SIG-M5 (cell line): ENCODE data around the gene MTHFSD.

Experiments used
- DNase-seq: peaks from one replicate; lab custom pipeline; 2025; lab: John Stamatoyannopoulos, UW

Gene MTHFSD

DNA sequence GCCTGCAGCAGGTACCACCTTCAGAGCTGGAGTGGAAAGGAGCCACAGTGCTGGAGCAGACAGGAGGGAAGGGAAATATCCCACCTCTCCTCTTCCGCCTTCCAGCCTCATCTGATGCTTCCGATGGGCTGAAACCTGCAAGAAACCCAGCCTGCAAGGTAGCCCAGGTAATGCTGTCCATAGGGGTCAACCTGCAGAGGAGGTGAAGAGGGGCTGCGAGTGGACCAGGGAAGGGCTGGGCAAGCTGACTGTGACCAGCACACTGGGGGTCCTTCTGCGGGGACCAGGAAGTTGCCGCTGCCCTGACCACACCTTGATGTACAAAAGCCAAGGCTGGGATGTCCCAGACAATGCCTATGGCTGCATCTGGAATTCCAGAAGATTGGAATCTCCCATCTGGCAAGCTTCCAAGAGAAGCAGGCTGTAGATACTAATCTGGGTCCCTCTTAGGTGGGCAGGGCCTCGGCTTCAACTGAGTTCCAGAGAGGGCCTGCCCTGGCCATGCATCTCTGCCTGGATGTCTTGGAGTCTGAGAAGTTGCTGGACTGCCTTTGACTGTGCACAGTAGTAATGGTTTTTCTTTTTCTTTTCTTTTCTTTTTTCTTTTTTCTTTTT lies 29.1 kb upstream of the MTHFSD start:
- DNase-seq, result no peak

DNA sequence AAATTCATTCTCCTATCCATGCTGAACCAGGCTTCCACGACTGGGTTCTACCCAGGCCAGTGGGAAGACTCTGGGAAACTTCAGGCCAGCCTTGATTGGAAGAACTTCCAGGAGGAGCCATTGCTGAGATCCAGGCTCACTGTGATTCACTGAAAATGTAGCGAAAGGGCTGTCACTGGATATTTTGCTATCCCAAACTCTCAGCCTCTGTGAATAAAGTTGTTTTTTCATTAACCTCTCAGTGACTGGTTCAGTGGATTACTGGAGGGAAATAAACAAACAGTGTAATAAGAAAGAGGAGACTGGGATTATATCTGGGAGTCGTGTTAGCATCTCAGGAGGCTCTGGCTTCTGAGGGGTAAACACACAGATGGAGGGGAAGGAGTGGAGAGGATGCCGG lies 26.4 kb upstream of the MTHFSD start:
- no peak for DNase-seq

DNA sequence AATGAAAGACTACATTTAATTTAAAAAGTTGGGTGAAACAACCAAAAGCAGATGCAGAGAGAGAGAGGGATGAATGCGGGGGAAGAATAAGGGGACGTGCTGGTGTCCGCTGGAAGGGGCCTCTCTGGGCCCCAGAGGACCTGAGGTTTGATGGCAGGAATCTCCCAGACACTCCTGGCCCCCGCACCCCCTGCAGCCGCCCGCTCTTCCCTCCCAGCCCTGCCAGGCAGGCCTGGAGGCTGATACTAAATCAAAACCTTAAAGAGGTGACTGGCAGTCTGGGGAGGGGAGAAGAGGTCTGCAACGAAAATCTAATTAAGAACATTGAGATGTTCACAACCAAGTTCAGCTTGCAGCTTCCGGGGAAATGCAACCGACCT lies 25.7 kb upstream of the MTHFSD start:
- no peak for DNase-seq

DNA sequence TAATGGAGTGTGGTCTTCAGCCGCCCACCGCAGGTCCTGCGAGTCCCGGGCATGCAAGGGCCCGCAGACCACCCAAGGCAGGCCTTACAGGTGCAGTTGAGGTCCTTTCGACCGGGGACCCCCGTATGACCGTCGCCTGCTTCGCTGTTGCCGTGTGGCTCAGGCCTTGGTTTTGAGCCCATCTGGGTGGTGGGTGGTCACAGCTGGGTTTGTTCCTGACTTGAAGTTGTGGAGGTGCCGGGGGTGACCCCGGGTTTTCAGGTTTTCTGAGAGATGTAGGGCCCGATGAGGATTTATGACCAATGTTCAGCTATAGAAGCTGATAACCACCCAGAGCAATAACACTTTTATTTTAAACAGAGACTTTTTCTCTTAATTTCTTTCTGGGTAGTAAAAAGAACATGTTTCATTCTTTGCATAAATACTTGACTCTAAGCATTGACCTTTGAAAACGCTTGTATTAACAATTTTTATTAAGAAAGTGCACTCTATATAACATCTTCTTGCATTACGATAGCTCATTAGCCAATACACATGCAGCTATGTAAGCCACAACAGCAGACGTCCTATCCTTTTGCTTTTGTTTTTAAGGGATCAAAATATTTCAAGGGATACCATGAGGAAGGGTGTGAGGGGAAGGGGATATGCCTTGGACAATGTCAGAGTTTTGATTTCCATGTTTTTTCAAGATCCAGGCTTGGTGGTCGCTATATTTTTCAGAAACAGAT lies 25.2 kb upstream of the MTHFSD start:
- DNase-seq, result no peak

DNA sequence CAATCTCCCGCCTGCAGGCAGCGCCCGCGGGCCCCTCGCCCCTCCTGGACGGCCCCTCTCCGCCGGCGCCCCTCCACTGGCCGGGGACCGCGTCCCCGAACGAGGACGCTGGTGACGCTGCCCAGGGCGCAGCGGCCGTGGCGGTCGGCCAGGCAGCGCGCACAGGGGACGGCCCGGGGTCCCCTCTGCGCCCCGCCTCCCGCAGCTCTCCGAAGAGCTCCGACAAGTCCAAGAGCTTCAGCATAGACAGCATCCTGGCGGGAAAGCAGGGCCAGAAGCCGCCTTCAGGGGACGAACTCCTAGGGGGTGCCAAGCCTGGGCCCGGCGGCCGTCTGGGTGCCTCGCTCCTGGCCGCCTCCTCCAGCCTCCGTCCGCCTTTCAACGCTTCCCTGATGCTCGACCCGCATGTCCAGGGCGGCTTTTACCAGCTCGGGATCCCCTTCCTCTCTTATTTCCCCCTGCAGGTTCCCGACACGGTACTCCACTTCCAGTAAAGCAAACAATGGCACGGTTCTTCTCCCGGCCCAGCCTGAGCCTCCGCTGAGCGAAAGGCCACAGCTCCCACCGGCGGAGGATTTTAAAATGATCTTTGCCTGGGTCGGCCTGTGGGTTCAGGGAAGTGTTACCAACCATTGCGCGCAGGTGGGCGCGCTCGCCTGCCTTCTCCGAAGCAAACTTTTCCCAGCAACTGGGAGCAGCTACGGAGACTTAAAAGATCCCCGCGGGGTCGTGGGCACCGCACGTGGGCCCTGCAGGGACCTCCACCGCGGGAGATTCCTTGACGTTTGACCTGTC lies 24.4 kb upstream of the MTHFSD start:
- no peak for DNase-seq

DNA sequence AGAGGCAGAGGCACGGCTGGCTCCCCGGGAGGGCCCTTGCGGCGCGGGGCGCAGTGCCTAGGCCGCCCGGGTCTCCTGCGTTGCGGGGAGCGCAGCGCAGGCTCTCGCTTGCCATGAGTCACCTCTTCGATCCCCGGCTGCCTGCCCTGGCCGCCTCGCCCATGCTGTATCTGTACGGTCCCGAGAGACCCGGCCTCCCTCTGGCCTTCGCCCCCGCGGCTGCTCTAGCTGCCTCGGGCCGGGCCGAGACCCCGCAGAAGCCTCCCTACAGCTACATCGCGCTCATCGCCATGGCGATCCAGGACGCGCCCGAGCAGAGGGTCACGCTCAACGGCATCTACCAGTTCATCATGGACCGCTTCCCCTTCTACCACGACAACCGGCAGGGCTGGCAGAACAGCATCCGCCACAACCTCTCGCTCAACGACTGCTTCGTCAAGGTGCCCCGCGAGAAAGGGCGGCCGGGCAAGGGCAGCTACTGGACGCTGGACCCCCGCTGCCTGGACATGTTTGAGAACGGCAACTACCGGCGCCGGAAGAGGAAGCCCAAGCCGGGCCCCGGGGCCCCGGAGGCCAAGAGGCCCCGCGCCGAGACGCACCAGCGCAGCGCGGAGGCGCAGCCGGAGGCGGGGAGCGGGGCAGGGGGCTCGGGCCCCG lies 23.7 kb upstream of the MTHFSD start:
- no peak for DNase-seq

DNA sequence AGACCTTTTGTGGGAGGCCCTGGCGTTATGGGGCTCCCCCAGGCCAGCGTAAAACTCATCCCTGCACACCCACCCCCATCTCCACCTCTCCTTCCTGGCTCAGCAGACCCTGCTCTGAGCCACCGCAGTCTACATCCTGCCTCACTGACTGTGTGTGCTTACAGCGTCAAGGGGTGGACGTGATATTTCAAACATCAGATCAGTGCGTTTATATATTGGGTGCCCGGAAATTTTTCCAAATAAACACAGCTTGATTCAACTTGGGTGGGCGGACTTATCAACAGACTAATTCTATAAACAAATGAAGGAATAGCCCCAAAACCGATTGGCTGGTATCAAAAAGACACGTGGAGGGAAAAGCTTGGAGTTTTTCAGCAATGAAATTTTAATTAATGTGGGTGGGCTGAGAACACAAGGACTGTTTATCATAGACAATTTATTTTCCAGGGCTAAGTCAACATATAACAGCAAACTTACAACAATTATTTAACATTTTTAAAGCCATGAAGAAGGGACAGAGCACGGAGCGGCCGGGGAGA lies 23.1 kb upstream of the MTHFSD start, which contains the start of gene FOXL1:
TSS of gene FOXL1 (plus strand) at position 489 of the 539 bp plus-strand sequence. CDS start 175 bp downstream, outside the sequence.
- DNase-seq, result no peak

DNA sequence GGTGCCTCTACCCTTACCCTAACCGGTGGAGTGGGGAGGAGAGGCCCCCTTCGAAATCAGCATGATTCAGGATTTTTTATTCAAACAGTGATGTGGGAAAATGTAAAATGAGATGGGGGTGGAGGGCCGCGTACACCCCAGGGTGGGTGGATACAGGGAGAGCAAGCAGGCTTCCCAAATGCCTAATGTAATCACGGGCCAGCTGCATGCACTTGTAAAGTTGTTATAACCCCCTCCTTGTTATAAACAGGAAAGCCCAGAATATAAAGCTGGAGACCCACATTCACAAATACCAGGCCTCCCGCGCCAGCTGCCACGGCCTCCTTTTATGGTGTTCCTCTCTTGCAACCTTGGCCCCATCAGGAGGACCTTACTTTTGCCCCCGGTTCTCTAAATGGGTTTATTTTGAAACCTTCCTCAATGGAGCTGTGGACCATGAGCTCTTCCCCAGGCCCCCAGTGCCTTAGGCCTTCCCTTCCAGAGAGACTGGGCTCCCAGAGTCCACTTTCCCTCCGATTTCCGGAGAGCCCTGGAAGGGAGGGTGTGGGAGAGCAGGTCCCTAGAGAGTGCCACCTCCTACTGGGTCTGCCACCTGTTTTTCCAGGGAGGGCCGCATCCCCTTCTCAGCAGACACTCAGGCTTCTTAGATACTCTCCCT lies 22.4 kb upstream of the MTHFSD start:
- DNase-seq, result no peak

DNA sequence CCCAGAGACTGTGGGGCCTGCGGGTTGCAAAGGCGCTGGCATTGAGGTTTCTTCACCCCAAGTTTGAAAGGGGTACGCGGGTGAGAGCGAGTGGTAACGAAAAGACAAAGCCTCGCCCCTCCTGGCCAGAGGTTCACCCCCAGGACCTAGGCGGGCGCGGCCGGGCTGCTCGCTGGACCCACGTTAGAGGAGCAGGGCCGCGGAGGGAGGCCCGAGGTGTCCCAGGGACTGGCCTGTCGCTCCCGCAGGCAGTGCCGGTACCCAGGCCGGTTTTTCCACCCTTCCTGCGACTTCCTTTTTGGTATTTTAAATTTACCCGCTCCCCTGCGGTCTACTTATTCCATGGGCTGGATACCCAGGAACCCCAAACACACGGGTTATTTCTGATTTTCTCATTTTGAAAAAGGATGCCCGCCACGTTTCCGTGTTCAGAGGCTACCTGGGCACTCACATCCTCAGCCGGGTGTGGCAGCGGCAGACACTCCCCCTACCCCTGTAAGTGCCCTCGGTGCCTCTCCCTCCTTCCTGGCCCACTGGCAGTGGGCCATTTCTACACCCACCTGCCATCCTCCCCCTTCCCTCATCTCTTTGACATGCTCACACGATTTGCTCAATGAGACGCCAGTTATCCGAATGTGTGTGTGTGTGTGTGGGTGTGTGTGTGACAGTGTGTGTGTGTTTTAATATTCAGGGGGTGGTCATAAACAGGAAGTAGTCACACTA lies 21.7 kb upstream of the MTHFSD start:
- no peak for DNase-seq

DNA sequence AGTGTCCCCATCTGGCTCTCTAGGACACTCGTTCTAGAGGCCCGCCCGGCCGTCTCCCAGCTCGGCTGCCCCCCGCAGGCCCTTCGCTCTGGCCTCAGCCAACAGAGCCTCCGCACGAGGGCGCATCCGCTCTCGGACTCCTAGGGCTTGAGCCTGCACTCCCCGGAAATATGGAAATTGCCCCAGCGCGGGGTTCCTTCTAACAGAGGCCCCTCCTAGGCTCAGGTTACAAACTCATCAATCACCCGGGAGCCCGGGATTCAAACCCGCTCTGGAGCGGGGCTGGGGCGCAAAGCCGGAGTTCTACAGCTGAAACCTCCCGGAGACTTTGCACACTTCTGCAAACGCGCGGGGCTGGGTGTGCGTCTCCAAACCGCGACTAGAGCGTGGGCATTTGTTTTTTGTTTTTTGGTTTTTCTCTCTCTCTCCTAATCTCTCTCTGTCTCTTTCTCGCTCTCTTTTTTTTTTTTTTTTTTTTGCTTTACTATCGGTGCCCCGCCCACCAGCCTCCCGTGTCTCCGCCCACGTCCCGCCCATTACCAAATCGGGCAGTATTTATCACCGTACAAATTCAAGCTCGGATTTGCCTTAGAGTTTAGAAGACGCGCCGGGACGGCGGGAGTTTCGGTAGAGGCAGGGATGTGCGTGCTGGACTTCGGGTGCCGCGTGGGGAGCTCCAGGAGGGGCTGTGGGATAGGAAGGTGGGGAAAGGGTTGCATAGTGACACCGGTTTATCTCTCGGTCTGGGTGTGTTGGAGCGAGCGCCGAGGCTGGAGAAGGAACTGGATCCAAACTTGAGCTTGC lies 20.9 kb upstream of the MTHFSD start:
- DNase-seq, result no peak

DNA sequence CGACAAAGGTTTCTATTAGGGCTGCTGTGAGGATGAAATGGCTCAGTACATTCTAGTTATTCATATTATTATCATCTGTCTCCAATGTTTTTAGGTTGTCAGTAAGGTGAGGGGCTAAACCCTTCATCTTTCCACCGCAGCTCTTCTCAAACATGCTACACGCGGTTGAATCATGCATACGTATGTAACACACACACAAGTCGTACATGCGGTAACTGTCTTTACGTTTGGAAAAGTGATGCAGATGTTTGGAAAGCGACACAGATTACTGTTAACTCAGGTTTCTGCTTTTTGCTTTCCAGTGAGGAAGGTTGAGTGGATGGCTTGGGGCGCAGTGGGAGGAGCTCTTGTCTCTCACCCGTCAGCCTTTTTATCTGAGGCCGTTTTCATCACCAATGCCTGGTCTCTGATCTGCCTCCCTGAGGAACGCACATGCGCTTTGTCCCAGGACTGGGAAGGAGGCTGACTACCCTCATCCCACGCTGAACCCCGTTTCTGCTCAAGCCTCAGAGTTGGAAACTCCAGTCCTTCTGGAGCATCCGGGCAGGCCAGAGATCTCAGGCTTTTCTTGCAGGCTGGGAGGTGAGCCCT lies 20.2 kb upstream of the MTHFSD start:
- no peak for DNase-seq

DNA sequence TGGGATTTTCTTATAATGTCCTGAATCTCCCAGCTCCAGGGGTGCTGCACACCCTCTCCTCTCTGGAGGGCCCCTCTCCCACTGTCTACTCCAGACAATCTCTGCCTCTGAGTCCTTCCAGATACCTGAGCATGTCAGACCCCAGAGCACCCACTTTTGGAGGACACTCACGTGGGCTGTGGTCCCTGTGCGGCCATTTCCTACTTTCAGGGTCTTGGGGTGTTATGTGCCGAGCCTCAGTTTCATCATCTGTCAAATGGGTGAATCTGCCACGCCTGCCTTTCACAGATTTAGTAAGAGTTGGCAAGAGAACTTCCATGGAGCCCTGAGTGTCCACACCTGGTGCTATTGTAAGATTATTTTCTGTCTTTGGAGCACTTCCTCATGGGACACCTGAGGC lies 19.6 kb upstream of the MTHFSD start:
- no peak for DNase-seq

DNA sequence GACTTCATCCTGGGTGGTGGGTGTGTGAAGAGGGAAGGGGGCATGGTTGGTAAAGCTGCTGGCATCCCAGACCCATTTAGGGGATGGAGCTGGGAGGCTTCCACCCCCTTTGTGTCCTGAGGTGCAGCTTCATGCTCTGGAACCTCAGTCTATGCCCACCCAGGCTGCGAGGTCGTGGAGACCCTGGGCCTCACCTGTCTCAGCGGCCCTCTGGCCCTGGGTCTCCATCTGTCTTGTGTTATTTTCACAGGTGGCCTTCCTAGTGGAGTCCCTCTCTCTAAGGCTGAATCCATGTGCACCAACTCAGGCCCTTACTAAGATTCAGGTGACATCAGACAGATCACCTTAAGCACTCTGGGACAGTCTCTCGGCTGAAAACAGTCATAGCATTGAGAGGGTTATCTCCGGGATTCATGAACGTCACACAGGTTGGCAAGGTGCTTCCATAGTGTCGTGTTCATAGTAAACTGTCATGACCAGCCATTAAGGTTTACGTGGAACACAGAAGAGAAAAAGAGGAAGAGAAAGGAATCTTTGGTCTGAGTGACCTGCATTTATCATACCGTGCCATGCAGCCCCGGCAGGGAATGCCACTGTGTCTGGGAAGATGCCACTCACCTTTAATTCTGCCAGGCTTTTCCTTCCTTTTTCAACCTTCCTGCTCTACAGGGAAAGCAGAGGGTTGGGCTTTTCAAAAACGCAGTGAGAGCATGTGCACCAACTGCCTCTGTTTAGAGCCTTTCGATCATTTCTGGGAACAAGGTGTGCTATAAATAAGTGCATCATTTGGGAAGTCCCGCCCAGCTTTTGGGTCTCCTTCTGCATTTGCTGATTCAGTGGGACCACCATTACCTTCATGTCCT lies 18.8 kb upstream of the MTHFSD start:
- DNase-seq, result no peak

DNA sequence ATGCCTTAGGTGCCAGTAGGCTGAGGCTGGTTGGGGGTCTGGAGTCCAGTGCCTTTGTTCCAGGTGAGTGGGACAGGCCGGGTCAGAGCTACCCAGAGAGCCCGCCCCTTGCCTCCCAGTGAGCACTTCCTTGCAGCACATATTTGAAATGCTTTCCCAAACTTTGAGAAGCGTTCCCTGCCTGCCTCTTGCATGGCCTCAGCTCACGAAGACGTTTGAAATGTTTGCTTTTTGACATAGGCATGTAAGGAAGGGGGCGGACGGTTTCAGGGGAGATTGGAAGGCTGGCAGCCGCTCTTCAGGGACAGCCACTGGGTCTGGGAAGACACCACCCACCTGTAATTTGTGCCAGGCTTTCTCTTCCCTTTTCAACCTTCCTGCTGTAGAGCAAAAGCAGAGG lies 18.2 kb upstream of the MTHFSD start:
- no peak for DNase-seq

DNA sequence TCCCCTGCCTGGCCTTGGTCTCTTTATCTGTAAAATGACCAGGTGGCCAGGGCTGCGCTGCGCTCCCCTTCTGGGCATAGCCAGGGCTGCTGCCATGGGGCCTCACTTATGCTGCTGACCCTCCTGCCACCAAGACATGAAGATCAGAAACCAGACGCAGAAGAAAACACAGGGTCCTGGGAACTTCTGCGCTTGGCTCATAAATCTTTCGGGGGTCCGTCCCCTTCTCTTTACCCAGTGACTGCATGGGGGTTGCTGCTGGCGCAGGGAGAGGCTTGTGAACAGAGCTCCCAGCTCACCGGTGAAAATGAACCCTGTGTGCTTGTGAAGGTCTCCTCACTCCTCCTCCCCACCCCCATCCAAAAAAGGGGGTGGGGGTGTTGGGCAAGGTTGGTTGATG lies 17.6 kb upstream of the MTHFSD start:
- no peak for DNase-seq

DNA sequence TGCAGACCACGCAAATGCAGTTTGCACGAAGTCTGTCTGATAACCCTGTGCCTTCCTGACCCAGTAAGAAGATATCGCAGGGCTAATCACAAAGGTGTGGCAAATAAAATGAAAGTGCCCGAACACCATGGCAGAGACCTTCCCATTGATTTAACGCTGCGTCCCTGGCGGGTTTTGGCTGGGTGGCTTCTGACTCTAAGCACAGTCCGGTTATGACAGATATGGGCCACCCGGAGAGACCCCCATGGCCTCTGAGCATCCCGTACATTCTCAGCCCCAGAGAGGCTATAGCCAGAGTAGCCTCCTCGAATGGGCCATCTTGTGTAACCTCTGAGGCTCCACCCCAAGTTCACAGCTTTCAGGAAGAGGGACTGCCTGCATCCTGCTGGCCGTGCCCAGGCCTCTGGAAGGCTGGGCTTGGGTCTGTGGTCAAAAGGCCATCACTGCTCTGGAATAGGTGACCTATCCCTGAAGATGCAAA lies 17.0 kb upstream of the MTHFSD start:
- DNase-seq, result no peak

DNA sequence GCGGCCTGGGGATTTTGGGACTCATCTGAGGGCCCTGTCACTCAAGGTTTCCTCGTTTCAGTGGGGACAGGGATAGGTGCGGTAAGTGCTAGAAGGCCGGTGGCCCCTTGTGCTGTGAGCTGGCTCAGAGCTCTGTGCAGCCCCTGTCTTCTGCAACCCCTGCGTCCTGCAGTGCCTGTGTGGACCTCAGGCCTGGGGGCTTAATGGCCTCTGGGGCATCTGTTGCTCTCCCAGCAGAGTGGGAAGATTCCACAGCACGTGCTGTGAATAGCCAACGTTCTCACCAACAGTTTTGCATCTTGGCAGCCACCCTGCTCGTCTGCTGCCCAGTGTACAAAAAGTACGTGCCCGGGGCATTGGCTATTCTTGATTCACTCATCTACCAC lies 16.5 kb upstream of the MTHFSD start:
- DNase-seq, result no peak
